ENCODE results near the gene BEND2. TPM values are rescaled to one million over a fixed set of nuclear protein-coding genes. Genes with fewer than 3 reads are reported as not detected.

Gene BEND2
- total RNA-seq, 1 donor from 2014 or later: not detected

- no peak for DNase-seq
Observed at GRCh38 chrX:18136816-18137215, 83.9 kb downstream of the BEND2 start.

DNA sequence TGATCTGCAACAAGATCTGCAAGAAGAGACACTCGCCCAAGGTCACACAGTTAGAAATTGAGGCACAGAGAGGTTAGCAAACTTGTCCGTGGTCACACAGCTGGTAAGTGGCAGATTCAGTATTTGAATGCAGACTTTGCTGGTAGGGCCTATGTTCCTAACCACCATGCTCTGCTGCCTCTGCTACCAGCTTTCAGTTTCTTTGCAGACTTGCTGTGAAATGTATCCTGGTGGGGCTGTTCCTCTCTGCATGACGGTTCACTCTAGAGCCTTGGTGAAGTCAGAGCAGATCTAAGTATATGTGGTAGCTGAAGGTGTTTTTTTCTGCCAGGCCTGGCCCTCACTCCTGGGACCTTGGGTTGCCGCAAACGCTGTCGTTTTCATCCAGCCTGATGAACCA lies 87.1 kb downstream of the BEND2 start:
- no peak for DNase-seq

GRCh38 chrX:18129690-18130089 lies 91.0 kb downstream of the BEND2 start:
- DNase-seq: no peak

- DNase-seq: no peak
Observed at GRCh38 chrX:18126971-18127370, 93.7 kb downstream of the BEND2 start.

GRCh38 chrX:18119856-18120255 lies 100.8 kb downstream of the BEND2 start:
- no peak for DNase-seq

Other genes with a start within 250 kb of the BEND2 start
- gene SCML2, start 133.8 kb upstream of the BEND2 start, total RNA-seq: 5.5 TPM
- gene CDKL5, start 204.7 kb upstream of the BEND2 start, total RNA-seq: 9.3 TPM